Forelimb muscle (tissue), 1 donor: Measurements from ENCODE around the gene AP3M1. TPM values are rescaled to one million over a fixed set of nuclear protein-coding genes. Genes with fewer than 3 reads are reported as not detected.

Source experiments
- DNase-seq: peaks from one replicate; pipeline ENCODE4 v3.0.0-alpha.2; 2013; ENCODE audit warnings: low read depth
- polyA plus RNA-seq: library from polyadenylated mRNA; unstranded; fragments of 120-200 nt; gene quantifications from one replicate; pipeline ENCODE4 v1.2.1, GENCODE V29; 2013; ENCODE audit not compliant: insufficient read length

The AP3M1 gene
- polyA plus RNA-seq, 1 donor, result 37.3 TPM

DNA sequence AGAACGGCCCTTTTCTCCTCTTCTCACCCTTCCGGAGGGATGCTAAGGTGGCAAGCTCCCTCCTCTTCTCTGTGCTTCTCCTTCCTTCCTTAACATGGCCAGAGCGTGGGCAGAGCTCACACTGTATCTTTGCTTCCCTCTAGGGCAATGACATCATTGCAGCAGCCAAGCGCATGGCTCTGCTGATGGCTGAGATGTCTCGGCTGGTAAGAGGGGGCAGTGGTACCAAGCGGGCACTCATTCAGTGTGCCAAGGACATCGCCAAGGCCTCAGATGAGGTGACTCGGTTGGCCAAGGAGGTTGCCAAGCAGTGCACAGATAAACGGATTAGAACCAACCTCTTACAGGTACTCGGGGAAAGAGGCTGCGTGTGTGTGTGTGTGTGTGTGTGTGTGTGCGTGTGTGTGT lies 36.6 kb downstream of the AP3M1 start:
- no peak for DNase-seq

DNA sequence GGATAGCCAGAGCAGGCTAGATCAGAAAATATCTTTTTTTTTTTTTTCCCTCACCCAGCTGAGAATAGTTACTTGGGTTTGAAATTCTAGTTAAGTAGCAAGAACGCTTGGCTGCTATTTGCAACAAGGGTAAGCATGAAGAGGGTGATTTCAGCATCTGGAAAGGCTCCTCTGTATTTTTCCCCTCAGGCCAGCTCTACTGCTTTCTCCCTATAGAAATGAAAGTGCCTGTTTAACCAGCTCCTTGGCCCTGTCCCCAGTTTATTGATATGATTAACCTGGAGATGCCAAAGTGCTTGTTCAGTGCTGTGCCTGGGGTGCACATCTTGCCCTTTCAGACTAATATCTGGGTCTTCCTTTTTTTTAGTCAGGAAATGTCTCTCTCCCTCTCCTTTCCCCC lies 37.1 kb downstream of the AP3M1 start:
- no peak for DNase-seq

DNA sequence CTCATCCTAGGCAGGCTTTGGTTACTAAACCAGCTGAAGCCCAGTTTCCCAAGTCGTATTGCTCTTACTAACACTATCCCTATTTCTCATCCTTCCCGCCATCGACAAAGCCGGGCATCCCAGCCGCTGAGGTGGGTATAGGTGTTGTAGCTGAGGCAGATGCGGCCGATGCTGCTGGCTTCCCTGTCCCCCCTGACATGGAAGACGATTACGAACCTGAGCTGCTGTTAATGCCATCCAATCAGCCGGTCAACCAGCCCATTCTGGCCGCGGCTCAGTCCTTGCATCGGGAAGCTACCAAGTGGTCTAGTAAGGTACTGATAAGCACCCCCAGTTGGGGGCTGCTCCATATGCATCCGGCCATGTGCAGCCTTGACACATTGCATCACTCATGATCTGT lies 38.8 kb downstream of the AP3M1 start:
- no peak for DNase-seq

DNA sequence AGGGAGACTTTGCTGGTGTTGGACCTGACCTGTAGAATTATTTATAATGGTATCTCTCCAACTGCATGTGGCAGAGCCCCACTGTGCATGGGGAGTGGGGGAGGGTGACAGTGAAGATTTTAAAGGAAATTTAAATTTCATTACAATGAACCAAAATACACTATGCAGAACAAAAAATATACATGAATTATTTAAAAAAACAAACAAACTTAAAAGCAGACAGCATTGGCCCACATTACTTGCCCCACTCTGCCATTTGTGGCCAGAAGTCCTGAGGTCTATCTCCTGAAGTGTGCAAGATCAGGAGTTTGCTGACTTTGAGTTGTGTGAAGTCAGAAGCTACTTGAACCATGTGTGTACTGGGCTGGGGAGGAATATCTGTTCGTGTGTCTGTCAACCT lies 40.5 kb downstream of the AP3M1 start:
- no peak for DNase-seq

DNA sequence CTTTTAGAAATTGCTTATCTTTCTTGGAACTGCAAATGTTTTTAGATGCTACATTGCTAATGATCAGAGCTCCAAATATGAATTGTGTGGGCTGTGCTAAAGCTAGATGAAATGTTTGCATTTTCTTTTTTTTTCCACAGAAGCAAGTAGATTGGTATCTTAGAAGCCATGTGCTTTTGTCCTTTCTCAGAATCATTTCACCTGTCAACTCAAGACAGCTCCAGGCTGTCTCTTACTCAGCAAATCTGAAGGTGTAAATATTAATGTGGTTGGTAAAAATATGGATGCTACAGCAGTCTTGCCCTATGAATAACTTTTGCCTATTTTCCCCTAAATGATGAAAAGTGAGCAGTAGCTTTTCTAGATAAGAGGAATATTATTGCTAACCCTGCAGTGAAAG lies 41.2 kb downstream of the AP3M1 start:
- DNase-seq, result no peak

DNA sequence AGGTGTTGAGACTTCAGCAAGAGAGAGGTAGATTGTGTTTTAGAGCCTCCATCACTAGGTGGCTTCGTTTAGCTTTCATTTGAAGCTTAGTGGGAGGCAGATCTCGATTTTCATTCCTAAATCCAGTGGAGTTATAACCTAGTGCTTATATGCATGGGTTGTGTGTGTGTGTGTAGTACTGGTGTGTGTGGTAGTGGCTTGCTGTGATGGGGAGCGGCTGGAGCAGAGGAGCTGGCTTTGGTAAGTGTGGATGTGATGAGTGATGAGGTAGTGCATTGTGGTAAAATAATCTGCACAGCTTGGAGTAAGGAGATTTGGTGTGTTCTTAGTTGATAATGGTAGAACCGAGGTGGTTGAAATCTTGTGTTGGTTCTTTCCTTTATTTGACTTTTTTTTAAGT lies 43.2 kb downstream of the AP3M1 start:
- no peak for DNase-seq

DNA sequence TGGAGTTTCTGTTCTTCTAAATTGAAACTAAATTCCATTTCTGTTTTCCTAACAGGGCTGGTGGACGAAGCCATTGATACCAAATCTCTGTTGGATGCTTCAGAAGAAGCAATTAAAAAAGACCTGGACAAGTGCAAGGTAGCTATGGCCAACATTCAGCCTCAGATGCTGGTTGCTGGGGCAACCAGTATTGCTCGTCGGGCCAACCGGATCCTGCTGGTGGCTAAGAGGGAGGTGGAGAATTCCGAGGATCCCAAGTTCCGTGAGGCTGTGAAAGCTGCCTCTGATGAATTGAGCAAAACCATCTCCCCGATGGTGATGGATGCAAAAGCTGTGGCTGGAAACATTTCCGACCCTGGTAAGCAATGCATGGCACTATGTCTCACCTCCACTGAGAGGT lies 45.6 kb downstream of the AP3M1 start:
- no peak for DNase-seq

DNA sequence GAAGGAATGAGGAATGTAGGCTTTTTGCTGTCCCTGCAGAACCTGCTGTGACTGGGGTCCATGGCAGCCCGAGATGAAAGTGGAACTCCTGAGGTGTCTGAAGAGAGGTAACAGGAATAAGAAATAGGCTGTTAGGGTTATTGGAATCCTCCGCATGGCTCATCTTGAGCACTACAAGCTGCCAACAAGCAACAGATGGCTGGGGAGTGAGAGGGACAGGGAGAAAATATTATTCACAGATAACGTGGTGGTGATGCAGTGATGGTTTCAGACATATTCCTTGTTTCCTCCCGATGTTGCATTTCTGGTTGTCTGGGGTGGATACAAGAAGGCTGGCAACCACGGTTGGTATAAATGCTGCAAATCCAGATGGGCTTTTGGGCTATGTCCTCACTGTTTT lies 46.1 kb downstream of the AP3M1 start:
- DNase-seq, result no peak

DNA sequence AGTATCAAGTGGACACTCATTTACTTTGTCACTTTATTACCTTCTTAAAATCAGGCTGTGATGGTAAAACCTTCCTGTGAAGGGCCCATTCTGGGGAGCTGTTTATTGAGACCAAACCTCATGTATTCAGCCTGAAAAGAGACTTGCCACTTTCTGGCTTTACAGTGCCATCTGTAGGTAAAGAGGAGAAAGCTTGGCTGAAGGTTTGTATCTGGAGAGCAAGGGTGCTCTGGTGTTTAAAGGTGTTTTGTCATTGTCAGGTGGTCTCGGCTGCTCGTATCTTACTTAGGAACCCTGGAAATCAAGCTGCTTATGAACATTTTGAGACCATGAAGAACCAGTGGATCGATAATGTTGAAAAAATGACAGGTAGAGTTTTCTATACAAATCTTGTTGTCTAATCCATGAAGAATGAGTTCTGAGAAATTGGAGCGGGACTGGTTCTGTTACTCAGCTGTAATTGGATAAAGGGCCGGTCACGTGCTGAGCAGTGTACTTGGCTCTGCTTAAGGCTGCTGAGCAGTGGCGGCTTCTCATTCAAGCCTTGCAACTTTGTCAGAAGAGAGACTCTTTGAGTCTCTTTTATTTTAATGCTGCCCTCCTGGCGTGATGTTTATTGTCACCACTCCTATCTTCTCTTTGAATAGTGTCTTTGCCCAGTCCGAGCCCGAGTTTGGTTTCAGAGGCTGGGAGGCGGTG lies 46.9 kb downstream of the AP3M1 start:
- DNase-seq, result no peak

DNA sequence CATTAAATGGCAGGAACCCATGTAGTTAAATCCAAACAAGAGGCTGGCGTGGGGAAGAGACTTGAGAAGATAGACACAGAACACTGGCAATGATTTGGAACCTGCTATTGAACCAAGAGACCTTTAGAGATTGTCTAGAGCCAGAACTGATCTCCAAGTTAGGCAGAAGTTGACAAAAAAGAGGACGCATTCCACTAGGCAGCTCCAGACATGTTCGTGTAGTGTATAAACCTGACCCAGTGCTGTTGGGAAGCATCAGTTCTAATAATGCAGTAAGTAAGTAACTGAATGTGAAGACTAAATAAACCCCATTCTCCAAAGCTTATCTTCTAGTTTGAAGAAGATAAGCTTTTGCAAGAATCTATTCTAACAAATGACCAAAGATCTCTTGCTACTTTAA lies 50.8 kb downstream of the AP3M1 start:
- DNase-seq, result no peak

DNA sequence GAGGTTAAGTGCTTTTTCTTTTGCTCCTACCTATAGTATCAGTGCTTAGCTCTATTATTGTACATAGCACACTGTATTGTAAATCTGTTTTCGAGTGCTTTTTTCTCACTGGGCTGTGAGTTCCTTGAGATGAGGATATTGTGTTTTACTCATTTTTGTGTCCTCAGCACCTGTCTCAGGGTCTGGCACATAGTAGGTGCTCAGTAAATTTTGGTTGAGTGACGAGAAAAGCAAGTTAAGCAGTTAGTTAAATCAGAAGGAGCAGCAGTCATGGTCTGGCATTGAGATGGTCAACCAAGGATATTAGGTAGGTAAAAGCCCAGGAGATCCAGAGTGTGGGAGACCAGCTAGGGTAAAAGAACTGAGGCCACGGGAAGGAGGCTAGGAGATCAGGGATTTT lies 51.2 kb downstream of the AP3M1 start:
- no peak for DNase-seq

DNA sequence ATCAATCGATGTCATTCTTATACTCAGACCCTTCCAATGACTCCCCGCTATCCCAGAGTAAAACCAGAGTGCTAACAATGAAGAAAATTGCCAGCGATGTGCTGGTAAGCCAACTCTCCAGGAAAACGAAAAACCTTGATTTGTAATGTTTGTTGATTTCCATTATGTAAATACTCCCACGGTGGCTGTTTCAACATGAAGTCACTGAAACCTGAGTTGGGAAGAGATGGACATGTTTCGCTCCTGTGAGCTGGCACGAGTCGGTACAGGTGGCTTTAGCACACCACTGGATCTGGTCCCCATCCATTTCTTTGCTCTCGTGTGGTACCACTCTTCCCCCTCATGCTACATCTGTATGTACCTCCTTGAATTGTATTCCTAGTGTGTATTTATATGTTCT lies 52.9 kb downstream of the AP3M1 start:
- DNase-seq, result no peak

DNA sequence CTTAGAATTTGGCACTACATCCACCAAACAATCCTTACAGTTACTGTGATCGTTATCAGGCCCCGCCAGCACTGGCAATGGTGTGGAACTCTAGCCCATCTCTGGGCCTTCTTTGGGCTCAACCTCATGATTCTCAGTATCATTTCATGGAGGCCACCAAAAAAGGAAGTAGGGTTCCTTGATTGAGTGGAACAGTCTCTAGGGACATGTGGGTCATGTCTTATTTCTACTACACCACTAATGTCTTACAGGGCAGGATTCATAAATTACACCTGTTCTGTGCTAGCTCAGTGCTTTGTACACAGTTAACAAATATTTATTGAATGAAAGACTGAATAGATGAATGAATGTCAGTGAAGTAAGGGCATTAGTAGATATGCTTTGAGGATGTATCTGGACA lies 53.9 kb downstream of the AP3M1 start:
- no peak for DNase-seq

DNA sequence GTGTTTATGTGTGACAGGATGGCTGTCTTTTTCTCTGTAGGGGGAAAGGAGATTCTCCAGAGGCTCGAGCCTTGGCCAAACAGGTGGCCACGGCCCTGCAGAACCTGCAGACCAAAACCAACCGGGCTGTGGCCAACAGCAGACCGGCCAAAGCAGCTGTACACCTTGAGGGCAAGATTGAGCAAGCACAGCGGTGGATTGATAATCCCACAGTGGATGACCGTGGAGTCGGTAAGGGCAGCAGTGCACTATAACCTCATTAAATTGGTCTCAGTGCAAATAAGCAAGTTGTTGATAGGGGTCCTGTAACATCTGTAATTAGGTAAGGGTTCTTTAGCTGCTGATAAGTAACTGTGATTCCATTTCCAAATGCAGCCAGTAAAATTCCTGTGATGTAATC lies 56.4 kb downstream of the AP3M1 start:
- no peak for DNase-seq

DNA sequence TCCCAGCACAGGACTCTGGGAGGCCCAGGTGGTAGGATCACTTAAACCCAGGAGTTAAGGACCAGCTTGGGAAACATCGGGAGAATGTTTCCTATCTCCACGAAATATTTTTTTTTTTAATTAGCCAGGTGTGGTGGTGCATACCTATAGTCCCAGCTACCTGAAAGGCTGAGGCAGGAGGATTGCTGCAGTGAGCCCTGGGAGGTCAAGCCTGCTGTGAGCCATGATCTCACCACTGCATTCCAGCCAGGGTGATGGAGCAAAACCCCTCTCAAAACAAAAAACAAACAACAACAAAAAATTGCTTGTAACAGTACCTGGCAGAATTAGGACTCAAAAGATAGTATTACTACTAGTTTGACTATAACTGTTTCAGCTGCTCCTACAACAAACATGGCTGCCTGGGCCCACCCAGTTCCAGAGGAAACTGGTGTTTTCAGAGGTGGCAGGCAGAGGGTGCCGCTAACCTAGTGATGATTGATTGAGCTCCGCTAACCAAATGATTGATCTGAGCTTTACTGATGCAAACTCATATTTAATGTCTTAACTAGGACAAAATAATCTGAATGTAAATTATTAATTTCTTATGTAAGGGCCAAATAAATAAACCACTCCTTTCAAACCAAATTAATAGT lies 57.0 kb downstream of the AP3M1 start:
- DNase-seq, result no peak

DNA sequence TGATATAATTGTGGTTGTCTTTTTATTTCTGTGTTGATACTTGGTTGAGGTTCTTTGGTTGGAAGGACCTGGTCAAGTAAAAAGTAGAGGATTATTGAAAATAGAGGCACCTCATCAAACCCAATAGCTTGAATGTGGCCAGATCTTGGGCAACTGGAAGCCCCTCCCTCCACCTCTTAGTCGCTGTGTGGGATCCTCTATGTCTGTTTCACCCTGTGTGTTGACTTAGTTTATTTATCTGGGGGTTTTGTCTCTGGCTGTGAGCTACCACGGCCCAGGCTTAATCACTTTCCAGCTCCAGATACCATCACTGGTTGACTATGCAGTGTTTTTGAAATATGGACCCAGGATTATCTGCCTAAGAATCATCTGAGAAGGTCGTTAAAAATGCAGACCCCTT lies 58.3 kb downstream of the AP3M1 start:
- DNase-seq, result no peak

DNA sequence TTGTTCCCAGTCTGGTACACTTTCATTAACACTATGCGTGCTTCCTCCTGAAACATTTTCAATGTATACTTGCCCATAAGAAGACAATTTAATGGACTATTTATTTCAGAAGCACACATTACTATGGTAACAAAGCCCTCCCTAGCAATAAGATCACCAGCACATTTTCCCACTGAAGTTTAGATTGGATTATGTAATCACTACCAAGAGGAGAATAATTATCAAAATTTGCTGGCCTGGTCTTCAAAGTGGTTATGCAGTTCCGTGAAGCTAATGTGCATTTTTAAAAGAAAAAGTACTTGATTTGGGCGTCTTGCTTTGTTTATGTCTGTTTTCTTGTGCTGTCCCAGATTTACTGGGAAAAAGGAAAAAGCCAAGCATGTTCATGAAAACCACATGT lies 61.9 kb downstream of the AP3M1 start:
- no peak for DNase-seq

DNA sequence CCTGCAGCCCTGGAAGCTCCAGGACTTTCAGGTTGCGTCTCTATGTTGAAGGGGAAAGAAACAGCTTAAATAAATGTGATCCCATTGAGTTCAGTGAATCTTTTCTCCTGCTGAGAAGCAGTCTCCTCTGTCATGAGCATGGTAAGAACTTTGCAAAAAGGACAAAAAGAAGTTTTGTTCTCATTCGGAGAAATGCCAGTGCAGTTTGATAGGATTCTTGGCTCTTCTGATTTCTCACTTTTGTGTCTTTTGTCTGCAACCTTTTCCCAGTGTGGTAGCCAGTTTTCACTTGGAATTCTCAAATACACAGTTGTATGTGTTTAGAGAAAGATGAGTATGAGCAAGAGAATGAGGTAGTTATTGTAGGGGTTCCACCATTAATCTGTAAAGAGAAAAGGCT lies 64.3 kb downstream of the AP3M1 start:
- no peak for DNase-seq

DNA sequence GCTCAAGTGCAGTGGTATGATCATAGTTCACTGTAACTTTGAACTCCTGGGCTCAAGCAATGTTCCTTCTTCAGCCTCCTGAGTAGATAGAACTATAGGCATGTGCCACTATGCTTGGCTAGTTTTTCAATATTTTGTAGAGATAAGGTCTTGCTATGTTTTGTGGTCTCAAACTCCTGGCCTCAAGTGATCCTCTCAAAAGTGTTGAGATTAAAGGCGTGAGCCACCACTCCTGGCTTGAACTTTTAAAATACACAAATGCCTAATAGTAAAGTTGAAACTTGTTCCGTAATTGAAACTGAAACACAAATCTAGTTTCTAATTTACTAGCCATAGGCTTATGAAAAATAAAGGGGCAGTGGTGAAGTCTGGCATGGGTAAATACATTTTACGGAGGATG lies 65.7 kb downstream of the AP3M1 start:
- DNase-seq, result no peak

DNA sequence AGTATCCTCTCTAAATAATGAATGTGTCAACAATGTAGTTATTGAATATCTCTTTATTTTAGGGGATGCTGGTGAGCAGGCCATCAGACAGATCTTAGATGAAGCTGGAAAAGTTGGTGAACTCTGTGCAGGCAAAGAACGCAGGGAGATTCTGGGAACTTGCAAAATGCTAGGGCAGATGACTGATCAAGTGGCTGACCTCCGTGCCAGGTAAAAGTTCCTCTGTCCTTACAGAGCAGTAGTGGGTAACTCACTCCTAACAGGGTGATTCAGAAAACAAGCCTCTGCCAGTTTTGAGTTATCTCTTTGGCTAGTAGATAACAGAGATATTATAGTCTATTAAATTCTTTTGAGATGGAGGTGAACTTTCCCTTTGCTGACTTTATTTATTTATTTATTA lies 67.3 kb downstream of the AP3M1 start:
- DNase-seq, result no peak

DNA sequence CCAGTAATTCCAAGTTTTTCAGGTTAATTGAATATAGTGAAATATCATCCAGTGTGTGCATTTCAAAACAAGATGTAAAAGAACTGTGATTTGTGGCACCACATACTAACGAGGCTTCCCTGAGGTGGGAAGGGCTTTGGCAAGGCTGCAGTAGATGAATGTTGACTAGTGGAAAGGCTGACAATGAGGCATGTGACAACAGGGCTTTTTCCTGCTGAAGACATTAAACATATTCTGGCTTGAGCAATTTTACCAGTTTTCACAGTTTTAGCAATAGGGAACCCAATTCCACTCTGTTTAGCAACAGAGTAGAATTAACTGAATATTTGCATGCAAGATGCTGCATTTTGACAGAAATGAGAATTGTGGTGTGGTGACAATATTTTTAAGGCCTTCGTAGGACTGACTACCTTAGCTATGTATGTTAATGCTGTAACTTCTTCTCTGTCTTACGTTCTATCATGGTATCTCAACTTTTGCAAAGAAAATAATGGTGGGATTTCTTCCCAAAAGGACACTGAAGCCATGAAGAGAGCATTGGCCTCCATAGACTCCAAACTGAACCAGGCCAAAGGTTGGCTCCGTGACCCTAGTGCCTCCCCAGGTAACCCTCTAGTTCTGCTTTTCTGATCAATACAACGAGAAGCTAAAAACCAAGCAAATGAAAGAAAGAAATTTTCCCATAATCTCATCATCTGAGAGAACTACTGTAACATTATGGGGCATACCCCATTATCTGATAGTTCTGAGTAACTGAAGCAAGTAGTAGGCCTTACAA lies 68.5 kb downstream of the AP3M1 start:
- DNase-seq, result no peak

DNA sequence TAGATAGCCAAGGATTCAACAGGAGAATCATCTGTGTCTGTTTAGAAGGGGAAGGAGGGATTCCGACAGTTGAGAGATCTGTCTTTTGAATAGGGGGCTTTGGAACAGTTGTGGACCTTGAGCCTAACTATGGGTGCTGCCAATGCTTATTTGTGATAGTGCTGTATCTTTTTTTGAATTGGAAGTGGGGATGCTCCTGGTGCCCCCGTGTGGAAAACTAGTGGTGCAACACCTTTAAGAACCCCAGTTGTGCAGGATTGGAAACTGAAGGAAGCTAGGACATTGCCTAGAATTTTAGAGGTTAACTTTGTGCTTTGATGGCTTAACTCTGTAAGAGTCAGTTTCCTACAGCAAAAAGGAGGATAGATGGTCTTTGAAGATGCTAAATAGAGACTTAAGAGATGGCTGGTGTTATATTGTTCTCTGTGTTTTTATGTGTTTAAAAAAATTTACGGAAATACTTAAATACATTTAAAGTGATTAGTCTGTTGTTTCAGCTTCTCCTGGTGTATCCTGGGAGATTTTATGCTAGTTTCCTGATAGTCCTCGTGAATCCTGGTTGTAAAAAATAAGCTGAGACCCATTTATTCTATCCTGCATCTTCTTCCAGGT lies 69.3 kb downstream of the AP3M1 start:
- DNase-seq, result no peak
